Measurements from ENCODE around the gene CTDSPL. TPM values are rescaled to one million over a fixed set of nuclear protein-coding genes. Genes with fewer than 3 reads are reported as not detected.

CTDSPL gene
- total RNA-seq, 1 donor from 2014 or later = 56.3 TPM

DNA sequence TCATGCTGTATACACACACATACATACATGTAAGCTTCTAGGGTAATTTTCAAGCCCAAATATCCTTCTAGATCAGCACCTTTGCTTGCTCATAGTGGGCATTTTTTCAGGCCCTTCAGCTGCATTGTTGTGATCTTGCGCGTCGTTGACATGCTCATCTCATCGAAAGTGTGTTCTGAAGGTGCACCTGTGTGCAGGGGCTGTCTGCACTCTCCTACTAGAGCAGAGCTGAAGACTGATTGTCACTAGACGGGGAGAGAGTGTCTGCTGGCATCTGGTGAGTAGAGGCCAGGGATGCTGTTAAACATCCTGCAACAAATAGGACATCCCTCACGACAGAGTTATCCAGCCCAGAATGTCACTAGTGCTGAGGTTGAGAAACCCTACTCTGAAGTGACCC is 93.2 kb downstream of the CTDSPL start:
- H3K4me1 ChIP-seq = peaks cover 63% of the 10 kb centered on the region
- H3K27me3 ChIP-seq (ENCODE audit: low read depth) = no peaks in the 10 kb centered on the region
- no peak for DNase-seq
- peak overlapping the region; percentile 80 for H3K27ac ChIP-seq (replicated peaks)
- peaks cover 12% of the 10 kb centered on the region for H3K36me3 ChIP-seq
- TF ChIP-seq, protein P1, sequence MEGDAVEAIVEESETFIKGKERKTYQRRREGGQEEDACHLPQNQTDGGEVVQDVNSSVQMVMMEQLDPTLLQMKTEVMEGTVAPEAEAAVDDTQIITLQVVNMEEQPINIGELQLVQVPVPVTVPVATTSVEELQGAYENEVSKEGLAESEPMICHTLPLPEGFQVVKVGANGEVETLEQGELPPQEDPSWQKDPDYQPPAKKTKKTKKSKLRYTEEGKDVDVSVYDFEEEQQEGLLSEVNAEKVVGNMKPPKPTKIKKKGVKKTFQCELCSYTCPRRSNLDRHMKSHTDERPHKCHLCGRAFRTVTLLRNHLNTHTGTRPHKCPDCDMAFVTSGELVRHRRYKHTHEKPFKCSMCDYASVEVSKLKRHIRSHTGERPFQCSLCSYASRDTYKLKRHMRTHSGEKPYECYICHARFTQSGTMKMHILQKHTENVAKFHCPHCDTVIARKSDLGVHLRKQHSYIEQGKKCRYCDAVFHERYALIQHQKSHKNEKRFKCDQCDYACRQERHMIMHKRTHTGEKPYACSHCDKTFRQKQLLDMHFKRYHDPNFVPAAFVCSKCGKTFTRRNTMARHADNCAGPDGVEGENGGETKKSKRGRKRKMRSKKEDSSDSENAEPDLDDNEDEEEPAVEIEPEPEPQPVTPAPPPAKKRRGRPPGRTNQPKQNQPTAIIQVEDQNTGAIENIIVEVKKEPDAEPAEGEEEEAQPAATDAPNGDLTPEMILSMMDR (IDR thresholded peaks at IDR 0.05; ENCODE audit: borderline replicate concordance) = no peak
- H3K4me3 ChIP-seq = no peak overlapping the region
- intact Hi-C loops (cut with micrococcal nuclease) = no loop called here
- no peaks in the 10 kb centered on the region for H3K9me3 ChIP-seq (replicated peaks)

DNA sequence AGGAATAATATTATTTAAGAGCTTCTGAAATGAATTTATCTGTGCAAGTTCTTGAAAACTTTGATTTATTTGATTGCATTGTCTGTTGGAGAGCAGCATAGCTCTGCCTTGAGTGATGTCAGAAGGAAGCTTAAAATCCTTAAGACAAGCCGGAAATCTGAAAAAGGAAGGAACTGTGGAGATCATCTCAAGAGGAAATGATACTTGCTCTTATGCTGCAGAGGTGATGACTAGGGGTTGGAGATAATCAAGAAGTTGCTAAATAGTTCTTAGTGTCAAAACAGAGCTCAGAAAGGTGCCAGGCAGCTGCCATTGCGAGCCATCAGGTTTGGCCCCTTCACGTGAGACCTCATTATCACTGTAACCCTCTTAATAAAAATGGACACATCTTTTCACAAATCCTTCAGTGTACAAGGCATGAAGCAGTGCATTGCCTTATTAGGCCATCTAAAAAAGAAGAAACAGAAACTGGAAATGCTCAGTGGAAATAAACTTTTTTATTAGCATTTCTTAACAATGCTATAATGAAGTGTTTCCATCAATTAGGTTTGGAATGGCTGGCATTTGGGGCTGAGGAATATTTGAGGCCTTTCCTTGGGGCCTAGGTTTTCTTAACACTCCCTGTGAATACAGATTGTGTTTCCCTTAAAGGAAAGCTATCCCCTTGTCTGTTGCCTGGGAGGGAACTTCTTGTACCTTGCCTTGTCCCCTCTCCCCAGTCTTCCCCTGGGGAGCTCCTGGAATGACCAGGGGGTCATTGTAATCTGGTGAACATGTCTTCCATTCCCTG is 94.4 kb downstream of the CTDSPL start:
- TF ChIP-seq, protein P1 (IDR thresholded peaks at IDR 0.05; ENCODE audit: borderline replicate concordance) = no peak
- H3K36me3 ChIP-seq = peaks cover 12% of the 10 kb centered on the region
- intact Hi-C loops (cut with micrococcal nuclease) = no loop called here
- H3K4me1 ChIP-seq = peaks cover 64% of the 10 kb centered on the region
- H3K27me3 ChIP-seq (ENCODE audit: low read depth) = no peaks in the 10 kb centered on the region
- H3K9me3 ChIP-seq (replicated peaks) = no peaks in the 10 kb centered on the region
- no peak overlapping the region for H3K4me3 ChIP-seq
- no peak for DNase-seq
- peak overlapping the region; percentile 80 for H3K27ac ChIP-seq (replicated peaks)

DNA sequence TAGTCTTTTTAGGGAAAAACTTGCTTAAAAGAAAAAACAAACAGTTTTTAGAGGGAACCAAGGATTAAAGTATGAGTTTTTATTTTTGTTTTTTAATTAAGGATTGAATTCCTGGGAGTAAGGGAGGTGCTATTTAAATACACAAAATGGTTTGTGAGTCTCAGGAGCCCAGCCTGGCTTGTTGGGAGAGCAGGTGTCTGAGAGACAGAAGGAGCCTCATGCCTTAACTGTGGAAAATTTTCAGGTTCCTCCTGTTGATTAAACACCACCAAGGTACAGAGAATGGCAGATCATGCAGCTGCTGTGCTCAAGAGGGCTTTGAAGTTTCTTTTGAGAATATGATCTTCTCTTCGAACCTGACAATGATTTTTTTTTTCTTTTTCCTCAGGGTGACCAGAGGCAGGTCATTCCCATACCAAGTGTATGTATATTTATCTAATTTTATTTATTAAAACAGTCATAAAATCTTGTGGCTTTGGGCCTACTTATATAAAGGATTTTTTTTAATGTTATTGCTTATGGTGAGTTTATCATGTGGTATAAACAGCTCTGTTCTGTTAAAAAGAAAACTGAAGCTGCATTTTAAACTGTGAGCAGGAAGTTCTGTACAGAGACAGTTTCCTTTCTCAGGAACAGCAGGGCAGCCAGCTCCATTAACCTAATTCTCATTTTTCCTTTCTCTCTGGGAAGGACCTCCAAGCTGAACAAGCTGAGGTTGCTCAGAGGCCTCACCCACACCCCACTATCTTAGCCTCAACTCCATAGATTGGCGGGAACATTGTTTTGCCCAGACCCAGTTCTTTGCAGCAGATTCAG is 95.3 kb downstream of the CTDSPL start:
- no peaks in the 10 kb centered on the region for H3K27me3 ChIP-seq (ENCODE audit: low read depth)
- H3K27ac ChIP-seq (replicated peaks) = peak overlapping the region; percentile 80
- no peak for DNase-seq
- peaks cover 12% of the 10 kb centered on the region for H3K36me3 ChIP-seq
- peaks cover 67% of the 10 kb centered on the region for H3K4me1 ChIP-seq
- intact Hi-C loops (cut with micrococcal nuclease) = no loop called here
- H3K9me3 ChIP-seq (replicated peaks) = no peaks in the 10 kb centered on the region
- TF ChIP-seq, protein P1 (IDR thresholded peaks at IDR 0.05; ENCODE audit: borderline replicate concordance) = no peak
- H3K4me3 ChIP-seq = no peak overlapping the region

DNA sequence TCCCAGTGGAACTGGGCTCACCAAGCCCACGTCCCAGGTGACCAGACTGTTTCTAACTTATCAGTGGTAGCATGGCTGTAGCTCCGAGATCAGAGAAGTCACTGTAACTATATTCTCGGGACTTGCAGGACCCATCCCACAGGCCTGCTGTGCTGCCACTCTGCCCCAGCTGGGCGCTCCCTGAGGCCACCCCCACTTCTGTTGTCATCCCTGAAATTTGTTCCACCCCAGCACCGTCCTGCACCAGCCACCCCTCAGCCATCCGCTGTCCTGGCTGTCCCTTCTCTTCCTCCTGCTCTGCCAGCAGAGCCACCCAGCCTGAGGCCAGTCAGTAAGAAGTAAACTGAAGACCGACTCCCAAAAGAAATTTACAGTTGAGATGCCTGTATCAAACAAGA is 95.9 kb downstream of the CTDSPL start:
- H3K27ac ChIP-seq (replicated peaks) = peak overlapping the region; percentile 80
- peaks cover 67% of the 10 kb centered on the region for H3K4me1 ChIP-seq
- intact Hi-C loops (cut with micrococcal nuclease) = no loop called here

More for the DNA sequence above, 95.9 kb downstream of the CTDSPL start:
- H3K27me3 ChIP-seq (ENCODE audit: low read depth) = no peaks in the 10 kb centered on the region
- peaks cover 12% of the 10 kb centered on the region for H3K36me3 ChIP-seq
- TF ChIP-seq, protein P1 (IDR thresholded peaks at IDR 0.05; ENCODE audit: borderline replicate concordance) = no peak
- no peak overlapping the region for H3K4me3 ChIP-seq
- no peak for DNase-seq
- no peaks in the 10 kb centered on the region for H3K9me3 ChIP-seq (replicated peaks)

Data from left ventricle myocardium inferior (tissue), 1 donor.